HCT116 (cell line): ENCODE data around the gene NUB1. TPM values are rescaled to one million over a fixed set of nuclear protein-coding genes. Genes with fewer than 3 reads are reported as not detected.

Experiments used
- ATAC-seq: fragments of 200-7000 bp; cut with Tn5 transposase; 2 replicates; pipeline ENCODE4 v1.9.1; 2020; ENCODE audit warnings: mild to moderate bottlenecking, moderate library complexity
- BruUV-seq: library from RNA; stranded (reverse); fragments of 400-500 nt; replicated peaks from 2 replicates; lab custom pipeline; 2021; lab: Mats Ljungman, UMichigan
- CTCF ChIA-PET: fragments of 300-600 bp; sonication (Branson Sonifier 250); formaldehyde crosslinking; loops from one replicate; lab custom pipeline; 2021; ENCODE audit warnings: antibody characterized with exemption; lab: Charles Lee
- POLR2A ChIA-PET: fragments of 300-600, 350-600 bp; sonication (Branson Sonifier 250); formaldehyde crosslinking; loops from one replicate; lab custom pipeline; 2021; ENCODE audit warnings: antibody characterized with exemption; lab: Charles Lee
- RAD21 ChIA-PET, 2 experiments: fragments of 300-600 bp; sonication (Branson Sonifier 250); formaldehyde crosslinking; loops; one replicate each; lab custom pipeline; 2023; ENCODE audit warnings: low total read pairs in 2 of 2; ENCODE audit not compliant: uncharacterized antibody in 2 of 2, unreplicated experiment in 2 of 2, low non-redundant PET in 1 of 2; lab: Charles Lee
- DNase-seq: peaks from one replicate; pipeline ENCODE4 v3.0.0-alpha.2; 2010; ENCODE audit warnings: low read depth, low spot score
- H2AFZ ChIP-seq: fragments of 200-600 bp; shearing (Covaris generic), sonication (generic); 2 replicates; pipeline ENCODE4 v1.6.1; 2017; ENCODE audit warnings: low read depth, mixed run types, mixed read lengths, antibody characterized with exemption, low read length; ENCODE audit not compliant: poor library complexity, severe bottlenecking
- H3K27ac ChIP-seq: 2 replicates; pipeline ENCODE4 v1.5.1; 2012; ENCODE audit warnings: low read depth, low read length
- H3K27me3 ChIP-seq: fragments of 200-600 bp; sonication (generic); 2 replicates; pipeline ENCODE4 v1.6.1; 2016; ENCODE audit warnings: mixed run types, low read length, mixed read lengths; ENCODE audit not compliant: insufficient read depth
- H3K36me3 ChIP-seq, 2 experiments: fragments of 200-500 bp in 1 of 2; fragments of 200-600 bp in 1 of 2; sonication (Bioruptor generic) in 1 of 2; sonication (generic) in 1 of 2; 2 replicates each; pipeline versions ENCODE4 v1.5.1 to v1.6.1; 2014 to 2016; ENCODE audit warnings: low read length in 2 of 2, inconsistent platforms in 1 of 2, mixed read lengths in 1 of 2, mixed run types in 1 of 2; ENCODE audit not compliant: insufficient read depth in 2 of 2, control insufficient read depth in 1 of 2
- H3K4me1 ChIP-seq, 2 experiments: fragments of 200-600 bp in 1 of 2; sonication (generic) in 1 of 2; 2 replicates each; pipeline versions ENCODE4 v1.5.1 to v1.6.1; 2012 to 2017; ENCODE audit warnings: low read length in 2 of 2, inconsistent platforms in 1 of 2, mild to moderate bottlenecking in 1 of 2, mixed read lengths in 1 of 2, mixed run types in 1 of 2, moderate library complexity in 1 of 2; ENCODE audit not compliant: insufficient read depth in 2 of 2, control insufficient read depth in 1 of 2
- H3K4me2 ChIP-seq: fragments of 200-600 bp; sonication (generic); 2 replicates; pipeline ENCODE4 v1.6.1; 2017; ENCODE audit warnings: mixed run types, low read length, mixed read lengths
- H3K4me3 ChIP-seq, 2 experiments: fragments of 200-600 bp in 1 of 2; sonication (generic) in 1 of 2; replicated peaks in 1 of 2; 2 replicates each; pipeline ENCODE4 v1.5.1; 2011 to 2016; ENCODE audit warnings: low read length in 2 of 2, control low read depth in 1 of 2, low read depth in 1 of 2, mild to moderate bottlenecking in 1 of 2, mixed read lengths in 1 of 2, mixed run types in 1 of 2
- H3K79me2 ChIP-seq: fragments of 200-600 bp; sonication (generic); 2 replicates; pipeline ENCODE4 v1.6.1; 2017; ENCODE audit warnings: mild to moderate bottlenecking, mixed run types, low read length, moderate library complexity, mixed read lengths; ENCODE audit not compliant: insufficient read depth
- H3K9ac ChIP-seq: fragments of 200-600 bp; sonication (generic); 2 replicates; pipeline ENCODE4 v1.6.1; 2016; ENCODE audit warnings: low read length, mixed read lengths
- H3K9me2 ChIP-seq: fragments of 200-600 bp; sonication (generic), shearing (Covaris generic); 2 replicates; pipeline ENCODE4 v1.6.1; 2017; ENCODE audit warnings: mixed run types, mild to moderate bottlenecking, moderate library complexity; ENCODE audit not compliant: insufficient read depth
- H3K9me3 ChIP-seq, 2 experiments: fragments of 200-500 bp in 1 of 2; fragments of 200-600 bp in 1 of 2; sonication (Bioruptor generic) in 1 of 2; sonication (generic) in 1 of 2; 2 replicates each; pipeline ENCODE4 v1.6.1; 2014 to 2017; ENCODE audit warnings: low read length in 2 of 2, mixed read lengths in 2 of 2, inconsistent platforms in 1 of 2, low read depth in 1 of 2, mild to moderate bottlenecking in 1 of 2, mixed run types in 1 of 2, moderate library complexity in 1 of 2; ENCODE audit not compliant: control insufficient read depth in 1 of 2, insufficient read depth in 1 of 2
- H4K20me1 ChIP-seq: fragments of 200-600 bp; sonication (generic), shearing (Covaris generic); 2 replicates; pipeline ENCODE4 v1.6.1; 2017; ENCODE audit warnings: mixed run types, mild to moderate bottlenecking, moderate library complexity; ENCODE audit not compliant: insufficient read depth
- CBX3 ChIP-seq: IDR thresholded peaks from 2 replicates; pipeline ENCODE4 v1.6.1; 2012; ENCODE audit warnings: low read depth
- CEBPB ChIP-seq: IDR thresholded peaks from 2 replicates; pipeline ENCODE4 v1.6.1; 2012; ENCODE audit warnings: low read depth
- EGR1 ChIP-seq: IDR thresholded peaks from 2 replicates; pipeline ENCODE4 v1.6.1; 2012; ENCODE audit warnings: low read depth
- ELF1 ChIP-seq: IDR thresholded peaks from 2 replicates; pipeline ENCODE4 v1.6.1; 2012; ENCODE audit warnings: low read depth, borderline replicate concordance
- FOSL1 ChIP-seq: IDR thresholded peaks from 2 replicates; pipeline ENCODE4 v1.6.1; 2012; ENCODE audit warnings: low read depth
- JUND ChIP-seq: IDR thresholded peaks from 2 replicates; pipeline ENCODE4 v1.6.1; 2012
- POLR2A ChIP-seq: IDR thresholded peaks from 2 replicates; pipeline ENCODE4 v1.7.0; 2011; ENCODE audit warnings: borderline replicate concordance; ENCODE audit not compliant: insufficient read depth, insufficient read length; ENCODE audit errors: extremely low read depth
- POLR2AphosphoS5 ChIP-seq: IDR thresholded peaks from 2 replicates; pipeline ENCODE4 v1.6.1; 2011; ENCODE audit warnings: mild to moderate bottlenecking, low read depth, low read length, moderate library complexity
- RAD21 ChIP-seq: IDR thresholded peaks from 2 replicates; pipeline ENCODE4 v1.6.1; 2012; ENCODE audit warnings: low read depth, mild to moderate bottlenecking
- SIN3A ChIP-seq: IDR thresholded peaks from 2 replicates; pipeline ENCODE4 v1.6.1; 2012; ENCODE audit warnings: low read depth
- SP1 ChIP-seq: IDR thresholded peaks from 2 replicates; pipeline ENCODE4 v1.6.1; 2012; ENCODE audit warnings: low read depth
- SRF ChIP-seq: IDR thresholded peaks from 2 replicates; pipeline ENCODE4 v1.6.1; 2012; ENCODE audit warnings: low read depth
- TCF7L2 ChIP-seq: IDR thresholded peaks from 2 replicates; pipeline ENCODE4 v1.7.0; 2011; ENCODE audit warnings: borderline replicate concordance, inconsistent platforms; ENCODE audit not compliant: insufficient read depth, insufficient read length; ENCODE audit errors: extremely low read depth
- YY1 ChIP-seq: IDR thresholded peaks from 2 replicates; pipeline ENCODE4 v1.6.1; 2011; ENCODE audit warnings: low read length, low read depth, moderate library complexity, mild to moderate bottlenecking; ENCODE audit not compliant: insufficient replicate concordance; ENCODE audit errors: extremely low read depth
- ZFX ChIP-seq: fragments of 450-650 bp; IDR thresholded peaks from 2 replicates; pipeline ENCODE4 v1.6.1; 2017
- ZNF274 ChIP-seq: fragments of 200-500 bp; sonication (Bioruptor generic); IDR thresholded peaks from 2 replicates; pipeline ENCODE4 v1.6.1; 2014; ENCODE audit warnings: mild to moderate bottlenecking, low read depth, low read length, inconsistent platforms
- intact Hi-C: fragments of 100-400 bp; cut with micrococcal nuclease; formaldehyde crosslinking; loops from 2 replicates; pipeline ENCODE4 v1.10.0; 2022
- total RNA-seq: library from RNA; stranded (reverse); gene quantifications from one replicate; pipeline ENCODE4 v1.2.1, GENCODE V29; 2021; ENCODE audit not compliant: unreplicated experiment
- TF ChIP-seq, protein P1 (sequence below): IDR thresholded peaks from 2 replicates; pipeline ENCODE4 v1.6.1; 2012; ENCODE audit warnings: low read depth
- TF ChIP-seq, protein P2 (sequence below): IDR thresholded peaks from 2 replicates; pipeline ENCODE4 v1.6.1; 2012
- TF ChIP-seq, protein P3 (sequence below): IDR thresholded peaks from 2 replicates; pipeline ENCODE4 v1.6.1; 2011; ENCODE audit warnings: mild to moderate bottlenecking, low read length, moderate library complexity; ENCODE audit not compliant: insufficient replicate concordance; ENCODE audit errors: extremely low read depth
- TF ChIP-seq, protein P4 (sequence below): IDR thresholded peaks from 2 replicates; pipeline ENCODE4 v1.6.1; 2012

NUB1 gene
- total RNA-seq, 1 experiment from 2014 or later, result 44.0 TPM

DNA sequence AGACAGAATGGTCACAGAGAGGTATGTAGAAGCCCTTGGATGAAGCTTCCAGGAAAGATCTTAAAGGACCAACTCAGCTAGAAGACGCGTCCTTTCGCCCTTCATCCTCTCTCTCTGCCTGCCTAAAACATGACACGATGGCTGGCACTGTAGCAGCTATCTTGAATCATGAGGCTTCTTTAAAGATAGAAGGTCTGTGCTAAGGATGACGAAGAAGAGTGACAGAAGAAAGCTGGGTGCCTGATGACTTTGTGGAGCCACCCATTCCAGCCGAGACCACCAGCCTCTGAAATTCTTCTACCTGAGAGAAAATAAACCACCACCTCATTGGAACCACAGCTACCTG is 42.7 kb downstream of the NUB1 start:
- Histone ChIP-seq H3K9ac (no peak overlapping the region), H3K27ac (no peak overlapping the region), H3K9me2 (no peaks in the 10 kb centered on the region), H3K4me1 (peaks cover 6 to 7% of the 10 kb centered on the region in 2 experiments; a peak in 2 of 4 replicates), H3K9me3 (no peaks in the 10 kb centered on the region)
- RAD21 ChIA-PET, result no interaction called here
- intact Hi-C loops, result no loop called here
- TF ChIP-seq RAD21 (no peak), POLR2A (no peak), SRF (no peak), CEBPB (no peak), FOSL1 (no peak), CBX3 (no peak), SP1 (no peak), ELF1 (no peak), TCF7L2 (no peak), ZFX (no peak), SIN3A (no peak), JUND (no peak), EGR1 (no peak), YY1 (no peak), POLR2AphosphoS5 (no peak), ZNF274 (no peak)
- TF ChIP-seq, protein P1, sequence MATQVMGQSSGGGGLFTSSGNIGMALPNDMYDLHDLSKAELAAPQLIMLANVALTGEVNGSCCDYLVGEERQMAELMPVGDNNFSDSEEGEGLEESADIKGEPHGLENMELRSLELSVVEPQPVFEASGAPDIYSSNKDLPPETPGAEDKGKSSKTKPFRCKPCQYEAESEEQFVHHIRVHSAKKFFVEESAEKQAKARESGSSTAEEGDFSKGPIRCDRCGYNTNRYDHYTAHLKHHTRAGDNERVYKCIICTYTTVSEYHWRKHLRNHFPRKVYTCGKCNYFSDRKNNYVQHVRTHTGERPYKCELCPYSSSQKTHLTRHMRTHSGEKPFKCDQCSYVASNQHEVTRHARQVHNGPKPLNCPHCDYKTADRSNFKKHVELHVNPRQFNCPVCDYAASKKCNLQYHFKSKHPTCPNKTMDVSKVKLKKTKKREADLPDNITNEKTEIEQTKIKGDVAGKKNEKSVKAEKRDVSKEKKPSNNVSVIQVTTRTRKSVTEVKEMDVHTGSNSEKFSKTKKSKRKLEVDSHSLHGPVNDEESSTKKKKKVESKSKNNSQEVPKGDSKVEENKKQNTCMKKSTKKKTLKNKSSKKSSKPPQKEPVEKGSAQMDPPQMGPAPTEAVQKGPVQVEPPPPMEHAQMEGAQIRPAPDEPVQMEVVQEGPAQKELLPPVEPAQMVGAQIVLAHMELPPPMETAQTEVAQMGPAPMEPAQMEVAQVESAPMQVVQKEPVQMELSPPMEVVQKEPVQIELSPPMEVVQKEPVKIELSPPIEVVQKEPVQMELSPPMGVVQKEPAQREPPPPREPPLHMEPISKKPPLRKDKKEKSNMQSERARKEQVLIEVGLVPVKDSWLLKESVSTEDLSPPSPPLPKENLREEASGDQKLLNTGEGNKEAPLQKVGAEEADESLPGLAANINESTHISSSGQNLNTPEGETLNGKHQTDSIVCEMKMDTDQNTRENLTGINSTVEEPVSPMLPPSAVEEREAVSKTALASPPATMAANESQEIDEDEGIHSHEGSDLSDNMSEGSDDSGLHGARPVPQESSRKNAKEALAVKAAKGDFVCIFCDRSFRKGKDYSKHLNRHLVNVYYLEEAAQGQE, result no peak
- TF ChIP-seq, protein P2, sequence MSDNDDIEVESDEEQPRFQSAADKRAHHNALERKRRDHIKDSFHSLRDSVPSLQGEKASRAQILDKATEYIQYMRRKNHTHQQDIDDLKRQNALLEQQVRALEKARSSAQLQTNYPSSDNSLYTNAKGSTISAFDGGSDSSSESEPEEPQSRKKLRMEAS, result no peak
- TF ChIP-seq, protein P3, sequence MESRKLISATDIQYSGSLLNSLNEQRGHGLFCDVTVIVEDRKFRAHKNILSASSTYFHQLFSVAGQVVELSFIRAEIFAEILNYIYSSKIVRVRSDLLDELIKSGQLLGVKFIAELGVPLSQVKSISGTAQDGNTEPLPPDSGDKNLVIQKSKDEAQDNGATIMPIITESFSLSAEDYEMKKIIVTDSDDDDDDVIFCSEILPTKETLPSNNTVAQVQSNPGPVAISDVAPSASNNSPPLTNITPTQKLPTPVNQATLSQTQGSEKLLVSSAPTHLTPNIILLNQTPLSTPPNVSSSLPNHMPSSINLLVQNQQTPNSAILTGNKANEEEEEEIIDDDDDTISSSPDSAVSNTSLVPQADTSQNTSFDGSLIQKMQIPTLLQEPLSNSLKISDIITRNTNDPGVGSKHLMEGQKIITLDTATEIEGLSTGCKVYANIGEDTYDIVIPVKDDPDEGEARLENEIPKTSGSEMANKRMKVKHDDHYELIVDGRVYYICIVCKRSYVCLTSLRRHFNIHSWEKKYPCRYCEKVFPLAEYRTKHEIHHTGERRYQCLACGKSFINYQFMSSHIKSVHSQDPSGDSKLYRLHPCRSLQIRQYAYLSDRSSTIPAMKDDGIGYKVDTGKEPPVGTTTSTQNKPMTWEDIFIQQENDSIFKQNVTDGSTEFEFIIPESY, result no peak
- TF ChIP-seq, protein P4, sequence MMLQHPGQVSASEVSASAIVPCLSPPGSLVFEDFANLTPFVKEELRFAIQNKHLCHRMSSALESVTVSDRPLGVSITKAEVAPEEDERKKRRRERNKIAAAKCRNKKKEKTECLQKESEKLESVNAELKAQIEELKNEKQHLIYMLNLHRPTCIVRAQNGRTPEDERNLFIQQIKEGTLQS, result no peak
- TF ChIP-seq, all 23 proteins: peak for 0
- Histone ChIP-seq H3K4me2 (no peak overlapping the region), H3K36me3 (no peaks in the 10 kb centered on the region), H3K27me3 (no peaks in the 10 kb centered on the region), H3K79me2 (no peaks in the 10 kb centered on the region), H2AFZ (no peak overlapping the region), H3K4me3 (no peak overlapping the region), H4K20me1 (no peaks in the 10 kb centered on the region)
- CTCF ChIA-PET, result no interaction called here
- POLR2A ChIA-PET, result no interaction called here
- no peak for ATAC-seq
- no TSS peak for BruUV-seq
- no peak for DNase-seq
